Measurements from ENCODE around the gene WNT7B. TPM values are rescaled to one million over a fixed set of nuclear protein-coding genes. Genes with fewer than 3 reads are reported as not detected.

Gene WNT7B
- total and polyA plus RNA-seq, 2 experiments from 2014 or later, result 0.10 TPM; not detected in 1

- Mint-ChIP-seq H3K4me1 (peaks cover 4% of the 10 kb centered on the region), H3K27ac (no peak overlapping the region), H3K4me3 (no peak overlapping the region), H3K9me3 (no peaks in the 10 kb centered on the region), H3K27me3 (ENCODE audit: insufficient read depth, low read depth, poor library complexity) (peaks cover 16% of the 10 kb centered on the region), H3K36me3 (ENCODE audit: low read depth) (no peaks in the 10 kb centered on the region)
- H3F3A ChIP-seq (replicated peaks; ENCODE audit: low read depth), result no peaks in the 10 kb centered on the region
- H2AFZ ChIP-seq, result no peak overlapping the region
- no peak overlapping the region for H3K4me2 ChIP-seq
- no peaks in the 10 kb centered on the region for H3K36me3 ChIP-seq (ENCODE audit: insufficient read depth)
- DNase-seq (ENCODE audit: low spot score) (no peak), ATAC-seq (no peak)
- no peaks in the 10 kb centered on the region for H3K27me3 ChIP-seq (ENCODE audit: insufficient read depth)
- no peaks in the 10 kb centered on the region for H4K20me1 ChIP-seq (replicated peaks; ENCODE audit: insufficient read depth)
- no peak overlapping the region for H3K4me3 ChIP-seq
- no peaks in the 10 kb centered on the region for H3K79me2 ChIP-seq (replicated peaks; ENCODE audit: insufficient read depth)
- no peak overlapping the region for H3K27ac ChIP-seq (ENCODE audit: low read depth)
- no peaks in the 10 kb centered on the region for H3K9me2 ChIP-seq (ENCODE audit: insufficient read depth)
- H3K4me1 ChIP-seq (ENCODE audit: insufficient read depth), result no peaks in the 10 kb centered on the region
- no peak for TF ChIP-seq JUNB (IDR thresholded peaks at IDR 0.05; ENCODE audit: unreplicated experiment)
- no peak for TF ChIP-seq ETS1 (IDR thresholded peaks at IDR 0.05)
- TF ChIP-seq NANOG (IDR thresholded peaks at IDR 0.05; ENCODE audit: borderline replicate concordance), result no peak
- TF ChIP-seq REST (IDR thresholded peaks at IDR 0.05; ENCODE audit: unreplicated experiment), result no peak
- TF ChIP-seq ZNF114 (CRISPR knock-in tag; IDR thresholded peaks at IDR 0.05), result no peak
- no peak for TF ChIP-seq CTCF (conservative IDR thresholded peaks at IDR 0.05; ENCODE audit: low read depth in 2 of 2)
- TF ChIP-seq EZH2 (IDR thresholded peaks at IDR 0.05; ENCODE audit: low read depth, unreplicated experiment), result no peak
- no peak for TF ChIP-seq POLR2AphosphoS5 (IDR thresholded peaks at IDR 0.05; ENCODE audit: low read depth)
- TF ChIP-seq STAT1 (IDR thresholded peaks at IDR 0.05; ENCODE audit: unreplicated experiment), result no peak
- TF ChIP-seq CREB1 (CRISPR knock-in tag; IDR thresholded peaks at IDR 0.05; ENCODE audit: low read depth), result no peak
- TF ChIP-seq ZNF331 (CRISPR knock-in tag; IDR thresholded peaks at IDR 0.05; ENCODE audit: low read depth), result no peak
- TF ChIP-seq ZNF462 (CRISPR knock-in tag; IDR thresholded peaks at IDR 0.05), result no peak
- no peak for TF ChIP-seq EZH2phosphoT487 (IDR thresholded peaks at IDR 0.05; ENCODE audit: unreplicated experiment)
These were observed 17.1 kb downstream of the WNT7B start for GRCh38 chr22:45959719-45960476.

Measured in GM23338 (cell line).